Glutamatergic neuron (in vitro differentiated cells): Measurements from ENCODE around the gene SLC32A1. TPM values are rescaled to one million over a fixed set of nuclear protein-coding genes. Genes with fewer than 3 reads are reported as not detected.

Experiments used
- DNase-seq: peaks from one replicate; pipeline ENCODE4 v3.0.0; 2022
- H3K27ac Mint-ChIP-seq: one replicate; pipeline ENCODE4 v1.8.0; 2020; ENCODE audit warnings: mild to moderate bottlenecking, mixed read lengths, inconsistent platforms; ENCODE audit not compliant: unreplicated experiment
- H3K27me3 Mint-ChIP-seq: one replicate; pipeline ENCODE4 v1.8.0; 2020; ENCODE audit warnings: mild to moderate bottlenecking, moderate library complexity, mixed read lengths, inconsistent platforms; ENCODE audit not compliant: unreplicated experiment
- H3K36me3 Mint-ChIP-seq: one replicate; pipeline ENCODE4 v1.8.0; 2020; ENCODE audit warnings: mild to moderate bottlenecking, mixed read lengths, inconsistent platforms; ENCODE audit not compliant: unreplicated experiment
- H3K4me1 Mint-ChIP-seq: one replicate; pipeline ENCODE4 v1.8.0; 2020; ENCODE audit warnings: mild to moderate bottlenecking, low read depth, mixed read lengths, inconsistent platforms; ENCODE audit not compliant: unreplicated experiment
- H3K4me3 Mint-ChIP-seq: one replicate; pipeline ENCODE4 v1.8.0; 2020; ENCODE audit warnings: mild to moderate bottlenecking, mixed read lengths, inconsistent platforms; ENCODE audit not compliant: unreplicated experiment
- H3K9me3 Mint-ChIP-seq: one replicate; pipeline ENCODE4 v1.8.0; 2020; ENCODE audit warnings: mild to moderate bottlenecking, moderate library complexity, mixed read lengths, inconsistent platforms; ENCODE audit not compliant: unreplicated experiment
- CTCF ChIP-seq: fragments of 200-600 bp; sonication (generic); IDR thresholded peaks from one replicate; pipeline ENCODE4 v1.5.0; 2021; ENCODE audit not compliant: partially characterized antibody, unreplicated experiment
- total RNA-seq: library from RNA; stranded (reverse); fragmentation: NEBNext Ultra II Directional; extraction: Animal tissue kit (Norgen Biotek cat#: 25700); gene quantifications from one replicate; pipeline ENCODE4 v1.2.1, GENCODE V29; 2021; ENCODE audit not compliant: unreplicated experiment

SLC32A1 gene
- total RNA-seq, 1 donor from 2014 or later: 0.59 TPM

- no peak overlapping the region for H3K4me3 Mint-ChIP-seq
- no peak for TF ChIP-seq CTCF
- H3K9me3 Mint-ChIP-seq: peaks cover 3% of the 10 kb centered on the region
- H3K27me3 Mint-ChIP-seq: peaks cover 6% of the 10 kb centered on the region
- peaks cover 7% of the 10 kb centered on the region for H3K4me1 Mint-ChIP-seq
- no peak overlapping the region for H3K27ac Mint-ChIP-seq
- no peaks in the 10 kb centered on the region for H3K36me3 Mint-ChIP-seq
- no peak for DNase-seq
These were observed 21.5 kb downstream of the SLC32A1 start for GRCh38 chr20:38745757-38746156.

DNA sequence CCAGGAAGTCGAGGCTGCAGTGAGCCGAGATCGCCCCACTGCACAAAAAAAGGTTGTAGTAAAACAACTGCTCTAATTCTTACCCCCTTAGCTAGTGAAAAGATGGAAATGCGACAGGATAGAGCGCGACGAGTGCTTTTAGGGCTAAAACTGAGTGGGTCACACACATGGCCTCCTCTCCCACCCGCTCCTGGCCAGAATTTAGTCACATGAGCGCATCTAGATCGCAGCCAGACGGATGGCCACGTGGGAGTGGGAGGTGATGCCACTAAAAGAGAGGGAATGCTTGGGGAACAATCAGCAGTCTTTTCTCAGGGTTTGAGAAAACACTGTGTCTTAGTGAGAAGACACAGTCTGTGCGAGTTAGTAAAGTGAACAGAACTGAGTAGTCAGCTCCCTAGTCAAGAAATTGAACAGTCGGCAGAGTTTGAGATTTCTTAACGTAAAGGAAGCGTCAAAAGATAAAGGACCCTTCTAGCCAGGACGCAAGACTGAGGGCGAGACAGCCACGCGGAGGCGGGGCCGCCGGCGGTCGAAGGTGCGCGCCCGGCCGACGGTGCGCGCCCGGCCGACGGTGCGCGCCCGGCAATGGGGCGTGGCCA lies 23.3 kb downstream of the SLC32A1 start:
- no peak for TF ChIP-seq CTCF
- Mint-ChIP-seq H3K27me3 (peaks cover 1% of the 10 kb centered on the region), H3K27ac (peak overlapping the region; percentile 13), H3K4me3 (peak overlapping the region; percentile 75), H3K36me3 (no peaks in the 10 kb centered on the region), H3K4me1 (peaks cover 18% of the 10 kb centered on the region), H3K9me3 (peaks cover 3% of the 10 kb centered on the region)
- DNase-seq: no peak

DNA sequence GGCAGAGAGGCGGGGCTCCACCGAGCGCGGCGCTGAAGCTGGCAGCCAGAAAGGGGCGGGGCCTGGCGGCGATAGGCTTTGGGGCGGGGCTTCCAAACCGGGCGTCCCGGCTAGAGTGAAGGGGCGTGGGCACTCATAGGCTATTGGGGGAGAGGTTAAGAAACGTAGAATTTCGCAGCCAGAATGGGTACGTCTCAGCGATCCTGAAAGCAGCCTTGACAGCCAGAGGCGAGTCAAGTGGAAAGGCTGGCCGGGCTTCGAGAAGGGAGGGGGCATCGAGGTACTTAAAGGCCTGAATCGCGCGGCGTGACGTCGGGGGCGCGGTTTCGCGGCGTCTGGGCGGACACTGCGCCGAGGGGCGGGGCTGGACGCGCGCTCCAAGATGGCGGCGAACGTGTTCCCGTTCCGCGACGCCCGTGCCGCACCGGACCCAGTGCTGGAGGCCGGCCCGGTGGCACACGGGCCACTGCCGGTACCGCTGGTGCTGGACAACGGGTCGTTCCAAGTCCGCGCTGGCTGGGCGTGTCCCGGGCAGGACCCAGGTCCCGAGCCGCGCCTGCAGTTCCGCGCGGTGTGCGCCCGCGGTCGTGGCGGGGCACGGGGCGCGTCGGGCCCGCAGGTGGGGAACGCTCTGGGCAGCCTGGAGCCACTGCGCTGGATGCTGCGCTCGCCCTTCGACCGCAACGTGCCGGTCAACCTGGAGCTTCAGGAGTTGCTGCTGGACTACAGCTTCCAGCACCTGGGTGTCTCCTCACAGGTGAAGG lies 24.0 kb downstream of the SLC32A1 start, which contains the start of gene ACTR5:
Gene ACTR5, plus strand, starts transcription at position 364 of the 764 bp plus-strand sequence. Its CDS starts 19 bp downstream, at position 383.
- H3K27ac Mint-ChIP-seq: peak within 1 kb of the TSS; percentile 80
- peaks cover 3% of the 10 kb centered on the region for H3K9me3 Mint-ChIP-seq
- H3K27me3 Mint-ChIP-seq: peaks cover 1% of the 10 kb centered on the region
- no peaks in the 10 kb centered on the region for H3K36me3 Mint-ChIP-seq
- H3K4me3 Mint-ChIP-seq: peak within 1 kb of the TSS; percentile 96
- DNase-seq: peak; percentile 96
- peaks cover 20% of the 10 kb centered on the region for H3K4me1 Mint-ChIP-seq
- no peak for TF ChIP-seq CTCF

DNA sequence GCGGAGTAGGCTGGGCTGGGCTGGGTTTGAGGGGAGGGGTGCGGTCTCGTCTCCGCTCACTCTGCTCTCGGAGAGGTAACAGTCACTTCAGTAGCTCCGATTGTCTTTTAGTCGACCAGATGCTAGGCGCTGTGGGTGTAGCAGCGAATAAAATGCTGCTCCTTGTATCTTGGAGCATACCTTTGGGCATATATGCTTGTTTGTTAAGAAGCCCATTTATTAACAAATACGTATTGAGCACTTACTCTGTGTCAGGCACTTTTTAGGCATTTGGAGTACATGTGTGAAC lies 24.5 kb downstream of the SLC32A1 start:
- Mint-ChIP-seq H3K27ac (no peak overlapping the region), H3K36me3 (no peaks in the 10 kb centered on the region), H3K27me3 (peaks cover 1% of the 10 kb centered on the region), H3K4me1 (peaks cover 20% of the 10 kb centered on the region), H3K4me3 (peak overlapping the region; percentile 94), H3K9me3 (peaks cover 3% of the 10 kb centered on the region)
- no peak for DNase-seq
- TF ChIP-seq CTCF: no peak

- Mint-ChIP-seq H3K36me3 (peaks cover 7% of the 10 kb centered on the region), H3K4me3 (no peak overlapping the region), H3K27me3 (peaks cover 4% of the 10 kb centered on the region), H3K9me3 (peaks cover 3% of the 10 kb centered on the region), H3K27ac (no peak overlapping the region), H3K4me1 (peaks cover 34% of the 10 kb centered on the region)
- TF ChIP-seq CTCF: peak; percentile 49
- DNase-seq: no peak
These were observed 27.2 kb downstream of the SLC32A1 start for GRCh38 chr20:38751360-38751976.
